CD4-positive, alpha-beta T cell treated with Interleukin-12 subunit alpha and Interleukin-12 subunit beta, for 1 hour (primary cell): Measurements from ENCODE around the gene ATAD3A.
A peak's percentile ranks its signal among the peaks of the same experiment; 100 is the strongest.

ENCODE experiments used
- DNase-seq: peaks from one replicate; pipeline ENCODE4 v3.0.0-alpha.2; 2020

The ATAD3A gene

GRCh38 chr1:1558591-1558990, 46.6 kb downstream of the ATAD3A start:
- DNase-seq: no peak

GRCh38 chr1:1559066-1559465, 47.1 kb downstream of the ATAD3A start:
- DNase-seq: no peak

- DNase-seq: no peak
Measured at GRCh38 chr1:1560178-1560577, 48.2 kb downstream of the ATAD3A start.

- no peak for DNase-seq
Measured at GRCh38 chr1:1561801-1562470, 50.0 kb downstream of the ATAD3A start.

GRCh38 chr1:1562556-1563195, 50.7 kb downstream of the ATAD3A start:
- no peak for DNase-seq

GRCh38 chr1:1563688-1564087, 51.7 kb downstream of the ATAD3A start:
- DNase-seq: no peak

- no peak for DNase-seq
Measured at GRCh38 chr1:1564268-1564667, 52.3 kb downstream of the ATAD3A start.

- DNase-seq: no peak
Measured at GRCh38 chr1:1565340-1565739, 53.4 kb downstream of the ATAD3A start.

GRCh38 chr1:1567152-1567875, 55.4 kb downstream of the ATAD3A start:
- no peak for DNase-seq

GRCh38 chr1:1567891-1568291, 55.9 kb downstream of the ATAD3A start:
- DNase-seq: no peak

GRCh38 chr1:1569341-1569740, 57.4 kb downstream of the ATAD3A start:
- DNase-seq: no peak

GRCh38 chr1:1573843-1574720, 62.1 kb downstream of the ATAD3A start:
- DNase-seq: peak; percentile 82

- DNase-seq: peak; percentile 93
Measured at GRCh38 chr1:1574721-1575537, 63.0 kb downstream of the ATAD3A start, which contains the start of gene SSU72. Gene SSU72, minus strand, starts transcription at chr1:1574863. Its CDS starts 306 bp downstream, at chr1:1574557.

GRCh38 chr1:1577367-1578011, 65.5 kb downstream of the ATAD3A start:
- no peak for DNase-seq

- DNase-seq: no peak
Measured at GRCh38 chr1:1578371-1578940, 66.5 kb downstream of the ATAD3A start.

- no peak for DNase-seq
Measured at GRCh38 chr1:1582585-1583346, 70.8 kb downstream of the ATAD3A start.

- no peak for DNase-seq
Measured at GRCh38 chr1:1583347-1584010, 71.5 kb downstream of the ATAD3A start.
